GM18868 (cell line): Measurements from ENCODE around the gene CALD1.

Source experiments
- ATAC-seq: cut with Tn5 transposase; IDR thresholded peaks from one replicate; pipeline ENCODE4 v1.9.1; 2021; ENCODE audit warnings: mild to moderate bottlenecking, moderate library complexity; ENCODE audit not compliant: unreplicated experiment

Gene CALD1

GRCh38 chr7:134891696-134892678 is 112.6 kb downstream of the CALD1 start:
- no peak for ATAC-seq

DNA sequence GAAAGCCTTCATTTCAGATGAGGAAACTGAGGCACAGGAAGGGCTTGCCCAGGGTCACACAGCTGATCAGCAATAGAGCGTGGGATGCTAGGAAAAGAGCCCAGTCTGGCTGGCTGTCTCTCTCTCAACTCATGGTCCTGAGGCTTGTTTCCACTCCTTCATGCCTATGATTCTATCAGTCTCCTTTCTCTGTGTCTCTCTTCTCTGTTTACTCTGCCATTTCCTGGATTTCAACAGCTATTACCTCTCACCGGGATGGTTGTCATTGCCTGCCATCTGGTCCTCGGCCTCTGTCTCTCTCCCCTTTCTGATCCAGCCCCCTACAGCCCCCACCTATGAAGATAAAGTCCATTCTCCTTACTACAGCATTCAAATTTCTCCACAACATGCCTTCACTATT is 113.5 kb downstream of the CALD1 start:
- ATAC-seq = no peak

DNA sequence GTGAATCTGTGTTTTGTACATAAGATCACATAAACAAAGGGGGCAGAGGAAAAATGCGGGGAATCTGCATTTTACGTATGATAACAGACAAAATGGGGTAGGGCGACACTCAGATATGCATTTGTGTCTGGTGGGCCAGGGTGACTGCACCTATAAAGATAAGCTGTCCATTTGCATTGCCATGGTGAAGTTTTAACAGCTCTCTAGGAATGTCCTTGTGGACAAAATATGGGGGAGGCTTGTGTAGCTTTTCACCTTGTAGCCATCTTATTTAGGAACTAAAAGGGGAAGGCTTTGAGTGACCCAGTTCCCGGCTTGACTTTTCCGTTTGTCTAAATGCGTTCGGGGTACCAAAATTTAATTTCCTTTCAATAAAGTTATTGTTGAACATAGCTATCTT is 114.5 kb downstream of the CALD1 start:
- no peak for ATAC-seq

- ATAC-seq = no peak
Measured at GRCh38 chr7:134894928-134895327, 115.5 kb downstream of the CALD1 start.

DNA sequence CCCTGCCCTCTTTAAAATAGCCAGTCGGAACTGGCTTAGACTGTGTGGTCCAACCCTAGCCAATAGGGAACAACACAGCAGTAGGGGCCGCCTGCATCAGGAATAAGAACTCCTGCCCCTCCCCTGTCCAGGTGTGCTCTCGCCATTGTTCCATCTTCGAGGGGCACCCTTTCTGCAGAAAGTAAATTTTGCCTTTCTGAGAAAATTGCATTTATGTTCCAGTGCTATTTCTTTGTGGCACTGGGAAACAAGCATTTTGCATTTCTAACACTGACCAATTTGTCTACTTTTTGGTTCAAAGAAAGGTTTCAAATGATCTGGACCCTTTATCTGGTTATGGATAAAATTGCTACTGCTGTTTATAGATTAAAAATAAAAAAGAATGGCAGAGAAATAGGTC is 116.6 kb downstream of the CALD1 start:
- no peak for ATAC-seq

DNA sequence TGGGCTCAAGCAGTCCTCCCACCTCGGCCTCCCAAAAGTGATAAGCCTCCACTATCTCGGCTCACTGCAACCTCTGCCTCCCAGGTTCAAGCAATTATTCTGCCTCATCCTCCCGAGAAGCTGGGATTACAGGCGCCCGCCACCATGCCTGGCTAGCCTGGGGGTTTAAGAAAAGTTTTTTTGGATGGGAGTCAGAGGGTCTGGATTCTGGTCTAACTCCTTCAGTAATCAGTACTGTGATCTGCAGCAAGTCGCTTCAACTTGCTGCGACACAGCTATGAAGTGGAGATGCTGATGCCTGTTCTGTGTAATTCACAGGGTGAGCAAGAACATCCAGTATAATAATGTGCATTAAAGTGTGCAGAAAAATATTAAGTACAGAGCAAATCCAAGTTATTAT is 118.5 kb downstream of the CALD1 start:
- no peak for ATAC-seq

DNA sequence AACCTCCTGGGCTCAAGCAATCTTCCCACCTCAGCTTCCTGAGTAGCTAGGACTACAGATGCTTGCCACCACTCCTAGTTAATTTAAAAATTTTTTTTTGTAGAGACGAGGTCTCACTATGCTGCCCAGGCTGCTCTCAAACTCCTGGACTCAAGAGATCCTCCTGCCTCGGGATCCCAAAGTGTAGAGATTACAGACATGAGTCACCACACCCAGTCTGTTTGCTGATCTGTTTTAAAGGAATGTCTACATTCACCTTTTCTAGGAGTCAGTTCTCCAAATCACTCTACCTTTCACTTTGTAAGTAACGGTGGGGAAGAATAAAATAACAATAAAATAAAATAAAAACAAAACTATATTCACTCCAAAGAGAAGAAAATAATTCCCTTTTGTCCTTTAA is 120.3 kb downstream of the CALD1 start:
- no peak for ATAC-seq

DNA sequence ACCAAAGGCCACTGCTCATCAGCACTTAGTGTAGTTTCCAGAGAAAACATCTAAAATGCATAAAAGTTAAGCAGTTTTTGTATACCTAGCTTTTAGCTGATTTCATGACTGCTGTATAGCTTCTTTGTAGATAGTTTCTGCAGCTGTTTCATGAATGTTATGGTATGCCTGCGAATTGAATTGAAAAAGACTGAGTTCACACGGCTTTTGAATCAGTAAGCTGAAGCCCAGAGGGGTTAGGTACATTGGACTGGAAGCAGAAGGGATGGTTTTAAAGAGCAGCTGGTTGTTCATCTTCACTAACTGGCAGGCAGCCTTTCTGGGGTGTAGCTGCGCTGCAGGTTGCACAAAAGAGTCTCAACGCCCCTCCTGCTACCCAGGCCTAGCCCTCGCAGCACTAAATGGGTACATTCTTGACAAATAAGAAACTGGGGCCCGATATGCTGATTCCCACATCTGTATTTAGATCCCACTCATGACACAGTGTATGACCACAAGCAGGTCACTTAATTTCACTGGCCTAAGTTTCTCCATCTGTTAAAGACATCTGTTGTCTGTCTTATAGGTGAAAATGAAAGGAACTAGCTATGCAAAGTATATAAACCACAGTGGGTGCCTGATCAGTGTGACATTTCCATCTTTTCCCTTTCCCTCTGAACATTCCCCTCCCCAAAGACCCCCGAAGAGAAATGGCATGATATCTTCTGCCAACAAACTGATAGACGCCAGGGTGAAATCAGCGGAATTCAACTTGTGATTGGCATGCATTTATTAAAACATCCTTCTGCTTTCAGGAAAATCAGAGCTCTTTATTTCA is 120.9 kb downstream of the CALD1 start:
- ATAC-seq = peak; percentile 73

DNA sequence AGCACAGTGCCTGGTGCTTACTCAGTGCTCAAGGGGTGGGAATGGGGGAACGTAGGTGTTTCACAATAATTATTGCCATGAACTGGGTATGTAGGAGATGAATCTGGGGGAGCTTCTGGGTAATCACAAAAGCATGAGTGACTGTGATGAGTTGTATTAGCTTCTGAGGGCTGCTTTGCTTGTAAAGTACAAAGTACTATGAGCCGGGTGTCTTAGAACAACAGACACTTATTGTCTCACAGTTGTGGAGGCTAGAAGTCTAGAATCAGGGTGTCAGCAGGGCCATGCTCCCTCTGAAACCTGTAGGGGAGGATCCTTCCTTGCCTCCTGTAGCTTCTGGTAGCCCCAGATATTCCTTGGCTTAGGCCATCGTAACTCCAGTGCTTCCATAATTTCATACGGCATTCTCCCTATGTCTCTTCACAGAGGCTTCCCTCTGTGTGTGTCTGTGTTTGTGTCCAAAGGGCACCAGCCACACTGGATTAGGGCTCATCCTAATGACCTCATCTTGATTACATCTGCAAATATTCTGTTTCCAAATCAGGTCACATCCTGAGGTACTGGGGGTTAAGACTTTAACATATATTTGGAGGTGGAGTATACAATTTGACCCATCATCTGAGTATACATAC is 122.1 kb downstream of the CALD1 start:
- ATAC-seq = no peak

DNA sequence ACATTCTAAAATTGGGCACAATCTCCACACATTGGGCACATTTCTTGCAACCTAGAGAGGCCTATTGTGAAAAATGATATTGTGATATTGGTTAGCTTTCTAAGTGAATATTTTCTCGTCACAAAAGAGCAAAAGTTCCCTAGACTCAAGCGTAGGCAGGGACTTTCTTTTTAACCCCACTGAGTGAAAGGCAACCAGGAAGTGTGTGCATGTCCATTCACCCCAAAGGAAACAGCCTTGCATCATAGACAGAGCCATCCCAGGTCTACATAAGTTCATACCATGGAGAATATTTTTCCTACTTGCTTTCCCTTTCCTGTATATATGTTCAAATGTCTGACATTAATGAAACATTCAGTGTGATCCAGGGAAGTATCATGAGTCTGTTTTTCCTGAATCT is 122.6 kb downstream of the CALD1 start:
- no peak for ATAC-seq

GRCh38 chr7:134903073-134903790 is 123.8 kb downstream of the CALD1 start:
- ATAC-seq = no peak

DNA sequence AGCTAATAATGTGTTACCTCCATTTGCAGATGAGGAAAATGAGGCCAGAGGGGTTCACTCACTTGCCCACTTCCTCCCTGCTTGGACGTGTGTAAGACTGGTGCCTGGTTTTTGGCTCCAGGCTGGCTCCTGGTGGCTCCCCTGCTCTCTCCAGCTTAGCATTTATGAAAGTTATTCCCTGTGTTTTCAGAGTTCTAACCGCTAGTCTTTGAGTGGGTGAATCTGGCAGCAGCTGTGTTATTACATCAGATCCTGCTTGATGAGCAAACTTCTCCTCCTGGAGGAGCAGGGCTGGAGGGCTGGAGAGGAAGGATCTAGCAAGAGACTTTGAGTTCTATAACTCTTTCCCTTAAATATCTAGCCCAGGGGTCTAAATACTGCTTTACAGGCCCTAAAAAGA is 125.9 kb downstream of the CALD1 start:
- no peak for ATAC-seq

DNA sequence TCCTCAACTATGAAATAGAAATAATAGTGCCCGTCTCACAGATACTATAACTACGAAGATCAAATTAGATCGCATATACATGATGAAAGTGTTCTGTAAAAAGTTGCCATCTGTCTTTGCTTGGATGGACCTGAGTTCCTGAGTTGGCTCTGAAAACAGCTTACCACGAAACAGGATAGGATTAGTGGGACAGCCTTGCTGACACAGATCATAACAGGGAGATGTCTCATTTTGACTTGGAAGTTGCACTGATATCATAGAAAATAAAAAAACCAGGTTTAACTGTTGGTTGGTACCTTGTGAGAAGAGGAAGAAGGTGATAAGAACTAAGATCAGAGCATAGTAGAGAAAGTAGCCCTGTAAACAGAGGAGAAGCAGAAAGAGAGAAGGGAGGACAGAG is 127.6 kb downstream of the CALD1 start:
- ATAC-seq = no peak

DNA sequence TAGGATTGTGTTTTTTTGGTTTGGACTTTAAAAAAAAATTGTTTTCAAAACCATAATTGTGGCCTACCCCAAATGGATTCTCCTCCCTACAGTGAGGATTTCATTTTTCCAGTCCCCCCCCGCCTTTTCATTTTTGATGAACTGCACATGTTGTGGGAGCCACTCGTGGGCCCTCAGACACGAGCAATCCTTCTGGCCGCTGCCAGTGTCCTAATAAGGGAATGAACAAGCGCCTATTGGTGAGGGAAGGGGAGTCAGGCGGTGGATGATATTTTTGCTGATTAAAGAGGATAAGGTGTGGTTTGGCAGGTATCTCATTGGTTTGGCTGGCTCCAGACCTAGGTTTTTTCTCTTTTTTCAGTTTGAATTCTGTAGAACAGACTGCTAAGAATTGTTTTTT is 128.2 kb downstream of the CALD1 start:
- no peak for ATAC-seq

- ATAC-seq = peak; percentile 75
Measured at GRCh38 chr7:134908289-134908688, 128.9 kb downstream of the CALD1 start.

DNA sequence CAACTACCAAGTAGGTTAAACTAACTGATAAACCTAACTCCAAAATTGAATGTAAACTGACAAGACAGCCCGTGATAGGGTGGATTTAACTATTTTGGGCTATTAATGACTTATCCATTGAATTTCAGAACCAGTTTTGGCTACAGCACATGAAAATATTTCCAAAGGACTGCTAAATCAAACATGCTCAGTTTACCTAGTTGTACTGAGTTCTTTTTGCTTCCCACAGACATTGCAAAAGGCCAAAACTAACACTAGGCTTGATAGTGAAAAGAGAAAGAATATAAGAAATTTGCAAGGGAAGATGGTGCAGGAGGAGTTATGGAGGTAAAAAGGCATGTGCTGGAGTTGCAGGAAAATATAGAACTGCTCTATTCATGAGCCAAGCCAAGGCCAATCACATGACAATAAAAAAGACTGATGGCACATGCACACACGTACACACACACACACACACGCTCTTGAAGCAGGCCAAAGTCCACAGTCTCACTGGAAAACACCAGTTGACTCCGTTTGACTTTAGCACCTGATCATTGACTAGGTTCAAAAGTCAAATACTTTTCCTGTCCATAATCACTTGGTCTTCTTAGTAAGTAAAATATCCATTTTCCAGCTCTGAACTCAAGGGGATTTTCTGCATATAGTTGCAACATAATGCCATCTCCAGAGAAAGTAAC is 130.9 kb downstream of the CALD1 start:
- ATAC-seq = no peak

DNA sequence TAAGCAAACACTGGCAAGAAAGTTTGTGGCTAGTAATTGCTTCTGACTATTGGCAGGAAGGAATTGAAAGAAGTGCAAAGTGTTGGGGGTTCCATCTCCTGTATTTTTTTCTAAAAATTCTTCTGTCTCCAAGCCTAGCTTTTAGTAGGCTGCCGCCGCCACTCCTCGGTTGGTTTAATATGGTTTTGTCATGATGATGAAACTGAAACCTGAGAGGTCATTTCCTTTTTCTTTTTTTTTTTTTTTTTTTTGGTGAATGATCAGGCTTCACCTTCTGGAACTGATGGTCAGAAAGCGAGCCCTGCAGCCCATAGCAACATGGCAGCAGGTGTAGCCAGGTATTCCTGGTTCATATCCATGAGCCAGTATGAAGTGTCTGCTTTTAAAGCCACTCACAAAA is 131.5 kb downstream of the CALD1 start:
- peak; percentile 52 for ATAC-seq

DNA sequence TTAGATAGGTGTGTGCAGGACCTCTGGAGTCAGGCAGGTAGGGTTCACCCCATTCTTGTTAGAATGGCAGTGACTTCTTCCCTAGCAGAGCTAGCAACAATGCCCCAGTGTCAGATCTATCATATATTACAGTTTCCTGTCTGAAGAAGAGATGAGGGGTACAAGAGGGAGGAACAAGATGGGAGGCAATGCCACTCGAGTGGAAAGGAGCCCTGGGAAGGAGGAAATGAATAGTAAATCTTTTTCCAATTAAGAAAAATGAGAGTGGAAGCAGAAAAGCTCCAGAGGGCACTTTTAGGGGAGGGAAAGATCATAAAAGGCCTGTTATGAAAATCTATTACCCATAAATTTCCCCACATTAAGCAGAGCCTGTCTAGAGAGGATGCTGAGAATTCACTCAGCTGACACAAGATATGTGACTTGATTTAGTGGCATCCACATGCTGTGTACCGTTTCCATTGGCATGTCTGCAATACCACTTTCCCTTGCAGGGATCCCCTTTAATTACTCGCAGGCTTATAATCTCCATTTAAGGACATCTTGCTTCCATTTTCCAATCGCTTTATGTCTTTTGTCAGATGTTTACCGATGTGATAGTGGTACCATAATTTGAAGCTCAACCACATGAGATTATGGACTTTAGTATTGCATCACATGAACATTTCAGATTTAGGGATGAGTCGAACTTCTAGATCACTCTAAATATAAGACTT is 136.9 kb downstream of the CALD1 start:
- ATAC-seq = no peak

DNA sequence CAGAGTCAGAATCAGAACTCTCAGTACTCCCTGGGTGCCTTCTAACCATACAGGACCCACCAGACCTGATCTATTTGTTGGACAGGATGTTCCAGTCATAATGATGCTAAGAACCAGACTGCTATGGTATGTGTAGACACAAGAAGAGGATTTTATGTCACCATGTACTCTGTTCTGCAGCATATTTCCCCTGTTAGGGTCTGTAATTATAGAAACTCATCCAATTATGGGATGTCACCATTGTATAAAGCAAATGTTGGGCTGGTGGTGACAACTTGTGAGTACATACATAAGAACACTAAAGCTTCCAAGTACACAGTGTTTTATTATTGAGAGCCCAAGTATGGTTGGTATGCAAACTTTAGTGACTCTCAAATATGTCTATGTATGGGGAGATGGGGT is 139.8 kb downstream of the CALD1 start:
- ATAC-seq = peak; percentile 86
